Measurements from ENCODE around the gene PTMS. TPM values are rescaled to one million over a fixed set of nuclear protein-coding genes. Genes with fewer than 3 reads are reported as not detected.

The PTMS gene
- total and polyA plus RNA-seq, 2 of the 13 experiments (the other 11 are each of a cell fraction or from before 2014, with no cell fraction given) = 40.5 to 82.4 TPM

DNA sequence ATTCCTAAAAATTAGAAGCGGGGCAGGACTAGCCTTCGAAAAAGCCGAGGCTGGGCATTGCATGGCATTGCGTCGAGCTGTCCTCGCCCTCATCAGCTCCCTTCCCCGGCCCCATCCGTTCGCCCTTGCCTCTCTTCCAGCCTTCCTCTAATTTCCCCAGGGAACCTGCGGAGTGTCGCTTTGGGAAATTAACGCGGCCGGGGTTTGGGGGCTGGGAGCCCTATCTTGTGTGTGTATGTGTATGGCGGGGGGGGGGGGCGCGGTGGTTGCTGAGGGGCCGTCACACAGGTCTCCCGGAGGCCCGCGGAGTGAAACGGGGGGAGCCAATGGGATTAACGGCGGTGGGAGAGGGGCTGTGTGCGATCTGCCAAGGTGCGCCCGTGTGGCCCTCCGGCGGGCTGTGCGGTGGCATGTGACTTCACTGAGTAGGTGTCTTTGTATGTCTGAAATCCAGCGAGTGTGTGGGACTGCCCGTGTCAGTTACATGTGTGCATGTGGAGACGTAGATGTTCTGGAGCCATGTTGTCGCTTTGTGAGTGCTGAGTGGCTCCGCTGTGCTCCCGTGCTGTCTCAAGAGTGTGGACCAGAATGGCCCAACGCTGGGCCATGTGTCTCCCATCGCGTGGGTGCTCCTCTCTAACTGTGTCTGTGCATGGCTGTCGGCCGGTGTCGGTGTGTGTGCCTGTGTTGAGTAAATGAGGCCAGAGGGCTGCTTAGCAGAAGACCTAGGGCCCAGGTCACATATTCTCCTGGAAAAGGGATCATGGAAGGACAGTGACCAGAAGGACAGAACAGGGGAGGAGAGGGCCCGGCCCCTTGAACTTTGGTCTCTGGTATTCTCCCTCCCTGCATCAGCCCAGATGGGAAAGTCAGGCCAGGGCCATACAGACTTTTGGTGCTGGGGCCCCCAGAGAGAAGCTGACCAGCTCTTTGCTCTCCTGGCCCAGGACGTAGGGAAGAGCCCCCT, 1.5 kb downstream of the PTMS start (continued):
- no peak for TF ChIP-seq ZSCAN21 (CRISPR knock-in tag; IDR thresholded peaks at IDR 0.05; ENCODE audit: borderline replicate concordance)
- TF ChIP-seq ZNF530 (CRISPR knock-in tag; IDR thresholded peaks at IDR 0.05; ENCODE audit: low read depth) = no peak
- TF ChIP-seq, protein P1, sequence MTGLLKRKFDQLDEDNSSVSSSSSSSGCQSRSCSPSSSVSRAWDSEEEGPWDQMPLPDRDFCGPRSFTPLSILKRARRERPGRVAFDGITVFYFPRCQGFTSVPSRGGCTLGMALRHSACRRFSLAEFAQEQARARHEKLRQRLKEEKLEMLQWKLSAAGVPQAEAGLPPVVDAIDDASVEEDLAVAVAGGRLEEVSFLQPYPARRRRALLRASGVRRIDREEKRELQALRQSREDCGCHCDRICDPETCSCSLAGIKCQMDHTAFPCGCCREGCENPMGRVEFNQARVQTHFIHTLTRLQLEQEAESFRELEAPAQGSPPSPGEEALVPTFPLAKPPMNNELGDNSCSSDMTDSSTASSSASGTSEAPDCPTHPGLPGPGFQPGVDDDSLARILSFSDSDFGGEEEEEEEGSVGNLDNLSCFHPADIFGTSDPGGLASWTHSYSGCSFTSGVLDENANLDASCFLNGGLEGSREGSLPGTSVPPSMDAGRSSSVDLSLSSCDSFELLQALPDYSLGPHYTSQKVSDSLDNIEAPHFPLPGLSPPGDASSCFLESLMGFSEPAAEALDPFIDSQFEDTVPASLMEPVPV (CRISPR knock-in tag; IDR thresholded peaks at IDR 0.05) = no peak
- TF ChIP-seq, protein P2, sequence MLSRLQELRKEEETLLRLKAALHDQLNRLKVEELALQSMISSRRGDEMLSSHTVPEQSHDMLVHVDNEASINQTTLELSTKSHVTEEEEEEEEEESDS (CRISPR knock-in tag; IDR thresholded peaks at IDR 0.05; ENCODE audit: borderline replicate concordance) = no peak
- TF ChIP-seq GABPB1 (CRISPR knock-in tag; IDR thresholded peaks at IDR 0.05) = no peak
- TF ChIP-seq, protein P3, sequence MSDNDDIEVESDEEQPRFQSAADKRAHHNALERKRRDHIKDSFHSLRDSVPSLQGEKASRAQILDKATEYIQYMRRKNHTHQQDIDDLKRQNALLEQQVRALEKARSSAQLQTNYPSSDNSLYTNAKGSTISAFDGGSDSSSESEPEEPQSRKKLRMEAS (IDR thresholded peaks at IDR 0.05) = peak; percentile 72
- TF ChIP-seq ZNF674 (CRISPR knock-in tag; IDR thresholded peaks at IDR 0.05; ENCODE audit: low read depth) = no peak
- TF ChIP-seq, protein P4, sequence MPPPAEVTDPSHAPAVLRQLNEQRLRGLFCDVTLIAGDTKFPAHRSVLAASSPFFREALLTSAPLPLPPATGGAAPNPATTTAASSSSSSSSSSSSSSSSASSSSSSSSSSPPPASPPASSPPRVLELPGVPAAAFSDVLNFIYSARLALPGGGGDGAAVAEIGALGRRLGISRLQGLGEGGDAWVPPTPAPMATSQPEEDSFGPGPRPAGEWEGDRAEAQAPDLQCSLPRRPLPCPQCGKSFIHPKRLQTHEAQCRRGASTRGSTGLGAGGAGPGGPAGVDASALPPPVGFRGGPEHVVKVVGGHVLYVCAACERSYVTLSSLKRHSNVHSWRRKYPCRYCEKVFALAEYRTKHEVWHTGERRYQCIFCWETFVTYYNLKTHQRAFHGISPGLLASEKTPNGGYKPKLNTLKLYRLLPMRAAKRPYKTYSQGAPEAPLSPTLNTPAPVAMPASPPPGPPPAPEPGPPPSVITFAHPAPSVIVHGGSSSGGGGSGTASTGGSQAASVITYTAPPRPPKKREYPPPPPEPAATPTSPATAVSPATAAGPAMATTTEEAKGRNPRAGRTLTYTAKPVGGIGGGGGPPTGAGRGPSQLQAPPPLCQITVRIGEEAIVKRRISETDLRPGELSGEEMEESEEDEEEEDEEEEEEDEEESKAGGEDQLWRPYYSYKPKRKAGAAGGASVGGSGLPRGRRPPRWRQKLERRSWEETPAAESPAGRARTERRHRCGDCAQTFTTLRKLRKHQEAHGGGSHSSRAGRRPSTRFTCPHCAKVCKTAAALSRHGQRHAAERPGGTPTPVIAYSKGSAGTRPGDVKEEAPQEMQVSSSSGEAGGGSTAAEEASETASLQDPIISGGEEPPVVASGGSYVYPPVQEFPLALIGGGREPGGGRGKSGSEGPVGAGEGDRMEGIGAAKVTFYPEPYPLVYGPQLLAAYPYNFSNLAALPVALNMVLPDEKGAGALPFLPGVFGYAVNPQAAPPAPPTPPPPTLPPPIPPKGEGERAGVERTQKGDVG (CRISPR knock-in tag; IDR thresholded peaks at IDR 0.05; ENCODE audit: borderline replicate concordance) = no peak
- no peak for TF ChIP-seq CHD2 (IDR thresholded peaks at IDR 0.05; ENCODE audit: low read depth, low read length)
- TF ChIP-seq ZNF556 (CRISPR knock-in tag; IDR thresholded peaks at IDR 0.05; ENCODE audit: borderline replicate concordance) = peak; percentile 30; the same call in 1 of the 2 replicates
- TF ChIP-seq, protein P5, sequence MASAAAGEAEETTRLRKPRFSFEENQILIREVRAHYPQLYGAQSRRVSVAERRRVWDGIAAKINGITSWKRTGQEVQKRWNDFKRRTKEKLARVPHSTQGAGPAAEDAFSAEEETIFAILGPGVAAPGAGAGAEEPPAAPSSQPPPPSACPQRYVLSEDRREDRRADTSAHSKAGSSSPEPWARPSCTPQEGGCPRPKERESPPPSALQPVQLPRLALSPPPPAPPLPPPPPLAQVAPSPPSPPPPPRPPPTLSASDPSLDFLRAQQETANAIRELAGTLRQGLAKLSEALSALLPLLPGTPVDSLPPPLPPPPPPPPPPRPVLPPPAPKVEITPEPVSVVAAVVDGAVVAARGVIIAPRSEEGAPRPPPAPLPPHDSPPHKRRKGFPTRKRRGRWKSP (CRISPR knock-in tag; IDR thresholded peaks at IDR 0.05) = no peak; the same call in 1 of the 2 replicates
- peak; percentile 45; the same call in 1 of the 2 replicates for TF ChIP-seq TAF1 (CRISPR knock-in tag; IDR thresholded peaks at IDR 0.05)
- TF ChIP-seq NFRKB (IDR thresholded peaks at IDR 0.05) = no peak
- no peak for TF ChIP-seq ZNF333 (CRISPR knock-in tag; IDR thresholded peaks at IDR 0.05; ENCODE audit: borderline replicate concordance)
- TF ChIP-seq NFKBIZ (CRISPR knock-in tag; IDR thresholded peaks at IDR 0.05) = no peak
- TF ChIP-seq, protein P6, sequence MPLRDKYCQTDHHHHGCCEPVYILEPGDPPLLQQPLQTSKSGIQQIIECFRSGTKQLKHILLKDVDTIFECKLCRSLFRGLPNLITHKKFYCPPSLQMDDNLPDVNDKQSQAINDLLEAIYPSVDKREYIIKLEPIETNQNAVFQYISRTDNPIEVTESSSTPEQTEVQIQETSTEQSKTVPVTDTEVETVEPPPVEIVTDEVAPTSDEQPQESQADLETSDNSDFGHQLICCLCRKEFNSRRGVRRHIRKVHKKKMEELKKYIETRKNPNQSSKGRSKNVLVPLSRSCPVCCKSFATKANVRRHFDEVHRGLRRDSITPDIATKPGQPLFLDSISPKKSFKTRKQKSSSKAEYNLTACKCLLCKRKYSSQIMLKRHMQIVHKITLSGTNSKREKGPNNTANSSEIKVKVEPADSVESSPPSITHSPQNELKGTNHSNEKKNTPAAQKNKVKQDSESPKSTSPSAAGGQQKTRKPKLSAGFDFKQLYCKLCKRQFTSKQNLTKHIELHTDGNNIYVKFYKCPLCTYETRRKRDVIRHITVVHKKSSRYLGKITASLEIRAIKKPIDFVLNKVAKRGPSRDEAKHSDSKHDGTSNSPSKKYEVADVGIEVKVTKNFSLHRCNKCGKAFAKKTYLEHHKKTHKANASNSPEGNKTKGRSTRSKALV (CRISPR knock-in tag; IDR thresholded peaks at IDR 0.05) = no peak

Measured in HepG2 (cell line).